ENCODE measurements around the gene OPTC.

DNA sequence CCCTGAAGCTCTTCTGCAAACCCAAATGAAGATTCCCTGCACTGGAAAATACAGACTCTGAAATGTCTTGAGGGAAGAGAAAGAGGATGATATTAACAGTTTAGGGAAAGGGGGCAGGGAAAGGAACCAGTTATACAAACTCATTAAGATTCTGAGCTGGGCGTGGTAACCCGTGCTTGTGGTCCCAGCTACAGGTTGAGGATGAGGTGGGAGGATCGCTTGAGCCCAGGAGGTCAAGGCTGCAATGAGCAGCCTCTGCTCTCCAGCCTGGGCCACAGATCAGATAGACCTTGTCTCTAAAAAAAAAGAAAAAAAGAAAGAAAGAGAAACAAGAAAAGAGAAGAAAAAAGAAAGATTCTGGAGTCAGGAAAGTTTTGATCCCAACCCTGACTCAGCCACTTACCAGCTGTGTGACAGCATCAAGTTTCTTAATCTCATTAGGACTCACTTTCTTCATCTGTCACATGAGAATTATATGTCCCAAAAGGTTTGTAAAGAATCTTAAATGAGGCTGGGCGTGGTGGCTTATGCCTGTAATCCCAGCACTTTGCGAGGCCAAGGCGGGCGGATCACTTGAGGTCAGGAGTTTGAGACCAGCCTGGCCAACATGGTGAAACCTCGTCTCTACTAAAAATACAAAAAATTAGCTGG lies 53.9 kb downstream of the OPTC start:
- no peak for TF ChIP-seq GATA3 (IDR thresholded peaks at IDR 0.05; ENCODE audit: low read depth, low read length)
- no peak for TF ChIP-seq GATA2 (IDR thresholded peaks at IDR 0.05; ENCODE audit: low read depth, low read length)
